Suprapubic skin (tissue), 3 donors: ENCODE measurements around the gene LINC01488.

Experiments
- CTCF ChIP-seq, 2 donors: fragments of 200-600 bp in 1 of 2; fragments of 450-650 bp in 1 of 2; sonication (generic) in 1 of 2; IDR thresholded peaks; one replicate each; pipeline ENCODE4 v1.5.1; 2016 to 2019; ENCODE audit warnings: antibody characterized with exemption in 2 of 2, mild to moderate bottlenecking in 1 of 2, moderate library complexity in 1 of 2
- EP300 ChIP-seq: sonication (generic); formaldehyde crosslinking; IDR thresholded peaks from one replicate; pipeline ENCODE4 v1.6.1; 2017; ENCODE audit warnings: antibody characterized with exemption
- POLR2A ChIP-seq, 2 donors: fragments of 450-650 bp; IDR thresholded peaks; one replicate each; pipeline ENCODE4 v1.6.1; 2017; ENCODE audit warnings: antibody characterized with exemption in 2 of 2, mild to moderate bottlenecking in 2 of 2, moderate library complexity in 2 of 2

GRCh38 chr11:69470301-69470700, 11.2 kb upstream of the LINC01488 start:
- TF ChIP-seq CTCF (IDR thresholded peaks at IDR 0.05) (no peak), POLR2A (IDR thresholded peaks at IDR 0.05) (no peak), EP300 (no peak)
